Measurements from ENCODE around the gene NELFE.
"Not testable (repeated sequence)": the region's sequence is repeated elsewhere in the genome, so short reads cannot be mapped to it uniquely, and the experiment has no call there.

Gene NELFE

GRCh38 chr6:31948753-31949413 is 9.9 kb downstream of the NELFE start:
- in situ Hi-C loops (cut with HindIII; ENCODE audit: low pct_unique_long_range_greater_than_20kb, low sequenced_read_pairs) = no loop called here
- TF ChIP-seq JUND (IDR thresholded peaks at IDR 0.05; ENCODE audit: low read depth) = no peak
- DNase-seq (ENCODE audit: low read depth in 1 of 2, low spot score in 1 of 2) = no peak

GRCh38 chr6:31948306-31948705 is 10.5 kb downstream of the NELFE start:
- no peak for TF ChIP-seq JUND (IDR thresholded peaks at IDR 0.05; ENCODE audit: low read depth)
- in situ Hi-C loops (cut with HindIII; ENCODE audit: low pct_unique_long_range_greater_than_20kb, low sequenced_read_pairs) = no loop called here
- DNase-seq (ENCODE audit: low read depth in 1 of 2, low spot score in 1 of 2) = no peak

GRCh38 chr6:31947864-31948263 is 10.9 kb downstream of the NELFE start:
- TF ChIP-seq JUND (IDR thresholded peaks at IDR 0.05; ENCODE audit: low read depth) = no peak
- no peak for DNase-seq (ENCODE audit: low read depth in 1 of 2, low spot score in 1 of 2)
- in situ Hi-C loops (cut with HindIII; ENCODE audit: low pct_unique_long_range_greater_than_20kb, low sequenced_read_pairs) = no loop called here

GRCh38 chr6:31947070-31947675 is 11.6 kb downstream of the NELFE start:
- DNase-seq (ENCODE audit: low read depth in 1 of 2, low spot score in 1 of 2) = no peak
- TF ChIP-seq JUND (IDR thresholded peaks at IDR 0.05; ENCODE audit: low read depth) = no peak
- in situ Hi-C loops (cut with HindIII; ENCODE audit: low pct_unique_long_range_greater_than_20kb, low sequenced_read_pairs) = no loop called here

GRCh38 chr6:31946370-31946885 is 12.3 kb downstream of the NELFE start:
- no peak for DNase-seq (ENCODE audit: low read depth in 1 of 2, low spot score in 1 of 2)
- TF ChIP-seq JUND (IDR thresholded peaks at IDR 0.05; ENCODE audit: low read depth) = no peak
- in situ Hi-C loops (cut with HindIII; ENCODE audit: low pct_unique_long_range_greater_than_20kb, low sequenced_read_pairs) = no loop called here

GRCh38 chr6:31945507-31946369 is 13.0 kb downstream of the NELFE start, which contains the start of gene CFB:
CFB (plus strand) TSS chr6:31946095; CDS start chr6:31946222, 127 bp downstream.
- peak; percentile 74 to 85 for DNase-seq (ENCODE audit: low read depth in 1 of 2, low spot score in 1 of 2)
- in situ Hi-C loops (cut with HindIII; ENCODE audit: low pct_unique_long_range_greater_than_20kb, low sequenced_read_pairs) = no loop called here
- TF ChIP-seq JUND (IDR thresholded peaks at IDR 0.05; ENCODE audit: low read depth) = no peak

- in situ Hi-C loops (cut with HindIII; ENCODE audit: low pct_unique_long_range_greater_than_20kb, low sequenced_read_pairs) = no loop called here
These were observed 13.6 kb downstream of the NELFE start for GRCh38 chr6:31945154-31945506.

GRCh38 chr6:31943742-31944141 is 15.0 kb downstream of the NELFE start:
- no peak for TF ChIP-seq JUND (IDR thresholded peaks at IDR 0.05; ENCODE audit: low read depth)
- in situ Hi-C loops (cut with HindIII; ENCODE audit: low pct_unique_long_range_greater_than_20kb, low sequenced_read_pairs) = no loop called here
- no peak for DNase-seq (ENCODE audit: low read depth in 1 of 2, low spot score in 1 of 2)

More at GRCh38 chr6:31945154-31945506, 13.6 kb downstream of the NELFE start:
- TF ChIP-seq JUND (IDR thresholded peaks at IDR 0.05; ENCODE audit: low read depth) = no peak
- DNase-seq (ENCODE audit: low read depth in 1 of 2, low spot score in 1 of 2) = no peak

- DNase-seq (ENCODE audit: low read depth in 1 of 2, low spot score in 1 of 2) = peak in 1 of 2 experiments; percentile 64
- TF ChIP-seq JUND (IDR thresholded peaks at IDR 0.05; ENCODE audit: low read depth) = no peak
- in situ Hi-C loops (cut with HindIII; ENCODE audit: low pct_unique_long_range_greater_than_20kb, low sequenced_read_pairs) = no loop called here
These were observed 18.5 kb downstream of the NELFE start for GRCh38 chr6:31940256-31940664.

- no peak for TF ChIP-seq JUND (IDR thresholded peaks at IDR 0.05; ENCODE audit: low read depth)
- DNase-seq (ENCODE audit: low read depth in 1 of 2, low spot score in 1 of 2) = no peak
- in situ Hi-C loops (cut with HindIII; ENCODE audit: low pct_unique_long_range_greater_than_20kb, low sequenced_read_pairs) = no loop called here
These were observed 22.9 kb downstream of the NELFE start for GRCh38 chr6:31935823-31936222.

- in situ Hi-C loops (cut with HindIII; ENCODE audit: low pct_unique_long_range_greater_than_20kb, low sequenced_read_pairs) = no loop called here
- DNase-seq (ENCODE audit: low read depth in 1 of 2, low spot score in 1 of 2) = no peak
- TF ChIP-seq JUND (IDR thresholded peaks at IDR 0.05; ENCODE audit: low read depth) = no peak
These were observed 23.8 kb downstream of the NELFE start for GRCh38 chr6:31935021-31935420.

GRCh38 chr6:31933537-31933936 is 25.2 kb downstream of the NELFE start:
- in situ Hi-C loops (cut with HindIII; ENCODE audit: low pct_unique_long_range_greater_than_20kb, low sequenced_read_pairs) = no loop called here
- no peak for TF ChIP-seq JUND (IDR thresholded peaks at IDR 0.05; ENCODE audit: low read depth)
- DNase-seq (ENCODE audit: low read depth in 1 of 2, low spot score in 1 of 2) = no peak

- DNase-seq (ENCODE audit: low read depth in 1 of 2, low spot score in 1 of 2); in situ Hi-C loops (cut with HindIII; ENCODE audit: low pct_unique_long_range_greater_than_20kb, low sequenced_read_pairs): not testable (repeated sequence)
These were observed 26.6 kb downstream of the NELFE start for GRCh38 chr6:31932137-31932536.
